GM18873 (cell line): ENCODE measurements around the gene STAT6.
"Not testable (repeated sequence)": the region's sequence is repeated elsewhere in the genome, so short reads cannot be mapped to it uniquely, and the experiment has no call there.

ENCODE experiments used
- ATAC-seq: cut with Tn5 transposase; IDR thresholded peaks from one replicate; pipeline ENCODE4 v1.9.1; 2021; ENCODE audit warnings: mild to moderate bottlenecking, moderate library complexity, moderate number of reproducible peaks; ENCODE audit not compliant: unreplicated experiment, low FRiP score

Gene STAT6

GRCh38 chr12:57055824-57056223, 55.3 kb downstream of the STAT6 start:
- ATAC-seq = no peak

- not testable (repeated sequence) for ATAC-seq
Observed at GRCh38 chr12:57053901-57054300, 57.3 kb downstream of the STAT6 start.

- ATAC-seq = not testable (repeated sequence)
Observed at GRCh38 chr12:57053146-57053545, 58.0 kb downstream of the STAT6 start.

GRCh38 chr12:57051011-57051410, 60.2 kb downstream of the STAT6 start:
- ATAC-seq = no peak

- no peak for ATAC-seq
Observed at GRCh38 chr12:57049890-57050289, 61.3 kb downstream of the STAT6 start, which contains the start of gene MYO1A. Gene MYO1A, minus strand, starts transcription at chr12:57050129. Its CDS starts 1,806 bp downstream, at chr12:57048323.

- no peak for ATAC-seq
Observed at GRCh38 chr12:57049119-57049446, 62.1 kb downstream of the STAT6 start.

GRCh38 chr12:57048423-57049118, 62.6 kb downstream of the STAT6 start:
- no peak for ATAC-seq

GRCh38 chr12:57047981-57048380, 63.2 kb downstream of the STAT6 start:
- no peak for ATAC-seq

- ATAC-seq = no peak
Observed at GRCh38 chr12:57046947-57047890, 63.9 kb downstream of the STAT6 start.

- ATAC-seq = no peak
Observed at GRCh38 chr12:57046086-57046791, 64.9 kb downstream of the STAT6 start.
